Esophagus squamous epithelium (tissue), 5 donors: ENCODE data around the gene CCDC182. TPM values are rescaled to one million over a fixed set of nuclear protein-coding genes. Genes with fewer than 3 reads are reported as not detected.

Experiments
- DNase-seq: peaks from one replicate; lab custom pipeline; 2025; lab: John Stamatoyannopoulos, UW
- H3K27ac ChIP-seq, 4 donors: fragments of 200-600 bp; sonication (generic); one replicate each; pipeline ENCODE4 v1.5.1; 2016 to 2019; ENCODE audit warnings: mild to moderate bottlenecking in 1 of 4
- H3K27me3 ChIP-seq, 4 donors: fragments of 200-600 bp; sonication (generic); 1 replicate in 3 of 4; 2 replicates in 1 of 4; pipeline versions ENCODE4 v1.5.1 to v1.6.0; 2017 to 2021; ENCODE audit warnings: antibody characterized with exemption in 1 of 4
- H3K36me3 ChIP-seq, 3 donors: fragments of 200-600 bp; sonication (generic); one replicate each; pipeline ENCODE4 v1.5.1; 2016 to 2019
- H3K4me1 ChIP-seq, 3 donors: fragments of 200-600 bp; sonication (generic); one replicate each; pipeline ENCODE4 v1.5.1; 2017 to 2019
- H3K4me3 ChIP-seq, 4 donors: fragments of 200-600 bp; sonication (generic); 1 replicate in 3 of 4; 2 replicates in 1 of 4; pipeline ENCODE4 v1.5.1; 2016 to 2019; ENCODE audit warnings: mild to moderate bottlenecking in 2 of 4, moderate library complexity in 1 of 4
- H3K9me3 ChIP-seq, 3 donors: fragments of 200-600 bp; sonication (generic); one replicate each; pipeline ENCODE4 v1.5.1; 2016 to 2019
- POLR2A ChIP-seq, 4 donors: fragments of 450-650 bp; IDR thresholded peaks; one replicate each; pipeline ENCODE4 v1.6.1; 2017; ENCODE audit warnings: antibody characterized with exemption in 4 of 4, mild to moderate bottlenecking in 4 of 4, moderate library complexity in 3 of 4
- WGBS, 2 donors: methylation state at CpG; one replicate each; pipeline ENCODE4 v1.1.5; 2018; 5-methylcytosine and 5-hydroxymethylcytosine counted together
- intact Hi-C: fragments of 100-400 bp; cut with DNase I; formaldehyde crosslinking; loops from one replicate; pipeline ENCODE4 v1.15.0; 2022
- total RNA-seq, 4 donors: library from RNA; depleted of rRNA; stranded (reverse); fragments of >200 nt; gene quantifications; one replicate each; pipeline ENCODE4 v1.1.0, GENCODE V29; 2016
- TF ChIP-seq, protein P1 (sequence below), 6 experiments: fragments of 450-650 bp in 4 of 6; fragments of 200-600 bp in 2 of 6; sonication (generic) in 2 of 6; IDR thresholded peaks; one replicate each; pipeline ENCODE4 v1.5.1; 2016 to 2019; ENCODE audit warnings: antibody characterized with exemption in 6 of 6, mild to moderate bottlenecking in 4 of 6, moderate library complexity in 4 of 6
- donor health status: DM: yes; HTN: yes; CAD: no.

CCDC182 gene
- total RNA-seq, 4 donors from 2014 or later = not detected

- no peak for DNase-seq
- intact Hi-C loops = no loop called here
- Histone ChIP-seq H3K9me3 (no peaks in the 10 kb centered on the region), H3K4me1 (no peaks in the 10 kb centered on the region), H3K27me3 (peaks cover 0 to 13% (median 0%) of the 10 kb centered on the region in 4 donors), H3K4me3 (no peak overlapping the region), H3K27ac (no peak overlapping the region), H3K36me3 (no peaks in the 10 kb centered on the region)
- TF ChIP-seq POLR2A (IDR thresholded peaks at IDR 0.05) = no peak
- TF ChIP-seq, protein P1, sequence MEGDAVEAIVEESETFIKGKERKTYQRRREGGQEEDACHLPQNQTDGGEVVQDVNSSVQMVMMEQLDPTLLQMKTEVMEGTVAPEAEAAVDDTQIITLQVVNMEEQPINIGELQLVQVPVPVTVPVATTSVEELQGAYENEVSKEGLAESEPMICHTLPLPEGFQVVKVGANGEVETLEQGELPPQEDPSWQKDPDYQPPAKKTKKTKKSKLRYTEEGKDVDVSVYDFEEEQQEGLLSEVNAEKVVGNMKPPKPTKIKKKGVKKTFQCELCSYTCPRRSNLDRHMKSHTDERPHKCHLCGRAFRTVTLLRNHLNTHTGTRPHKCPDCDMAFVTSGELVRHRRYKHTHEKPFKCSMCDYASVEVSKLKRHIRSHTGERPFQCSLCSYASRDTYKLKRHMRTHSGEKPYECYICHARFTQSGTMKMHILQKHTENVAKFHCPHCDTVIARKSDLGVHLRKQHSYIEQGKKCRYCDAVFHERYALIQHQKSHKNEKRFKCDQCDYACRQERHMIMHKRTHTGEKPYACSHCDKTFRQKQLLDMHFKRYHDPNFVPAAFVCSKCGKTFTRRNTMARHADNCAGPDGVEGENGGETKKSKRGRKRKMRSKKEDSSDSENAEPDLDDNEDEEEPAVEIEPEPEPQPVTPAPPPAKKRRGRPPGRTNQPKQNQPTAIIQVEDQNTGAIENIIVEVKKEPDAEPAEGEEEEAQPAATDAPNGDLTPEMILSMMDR (IDR thresholded peaks at IDR 0.05) = no peak
- WGBS, 2 donors = 45 to 54% methylated on average over 3 of the region's 3 CpGs
Observed at GRCh38 chr17:57732062-57732461, 13.0 kb downstream of the CCDC182 start.

DNA sequence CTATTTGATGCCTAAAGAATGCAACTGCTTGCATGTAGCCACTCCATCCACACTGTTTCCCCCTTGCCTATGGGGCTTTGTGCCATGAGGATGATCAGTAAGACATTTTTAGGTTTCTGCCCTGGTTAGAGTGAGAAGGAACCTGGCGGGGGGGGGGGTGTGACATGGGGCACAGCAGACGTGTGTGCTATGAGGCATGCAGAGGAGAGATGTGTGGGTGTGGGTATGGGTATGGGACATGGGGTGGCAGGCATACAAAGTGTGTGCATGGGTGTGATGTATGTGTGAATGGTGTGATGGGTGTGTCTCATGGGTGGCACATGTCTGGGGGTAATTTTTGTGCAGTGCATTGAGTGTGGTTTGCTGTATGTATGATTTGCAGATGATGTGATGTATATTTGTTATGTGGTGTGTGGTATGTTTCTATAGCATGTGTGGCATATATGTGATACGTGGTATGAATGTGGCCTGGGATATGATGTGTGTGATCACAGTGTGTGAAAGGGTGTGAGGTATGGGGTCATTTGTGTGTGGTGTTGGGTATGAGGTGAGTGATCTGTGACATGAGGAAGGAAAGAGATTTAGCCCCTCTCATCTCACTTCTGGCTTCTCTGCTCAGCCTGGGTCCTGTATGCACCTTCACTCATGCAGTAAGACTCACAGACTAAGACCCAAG, 14.9 kb downstream of the CCDC182 start:
- TF ChIP-seq POLR2A (IDR thresholded peaks at IDR 0.05) = no peak
- TF ChIP-seq, protein P1 (IDR thresholded peaks at IDR 0.05) = no peak
- no peak overlapping the region for H3K27ac ChIP-seq
- no peak for DNase-seq
- no peaks in the 10 kb centered on the region for H3K9me3 ChIP-seq
- H3K4me3 ChIP-seq = no peak overlapping the region
- no peaks in the 10 kb centered on the region for H3K4me1 ChIP-seq
- 63 to 89% methylated on average over 3 of the region's 3 CpGs for WGBS, 2 donors
- intact Hi-C loops = no loop called here
- no peaks in the 10 kb centered on the region for H3K36me3 ChIP-seq
- peaks cover 0 to 18% (median 0%) of the 10 kb centered on the region in 4 donors for H3K27me3 ChIP-seq

DNA sequence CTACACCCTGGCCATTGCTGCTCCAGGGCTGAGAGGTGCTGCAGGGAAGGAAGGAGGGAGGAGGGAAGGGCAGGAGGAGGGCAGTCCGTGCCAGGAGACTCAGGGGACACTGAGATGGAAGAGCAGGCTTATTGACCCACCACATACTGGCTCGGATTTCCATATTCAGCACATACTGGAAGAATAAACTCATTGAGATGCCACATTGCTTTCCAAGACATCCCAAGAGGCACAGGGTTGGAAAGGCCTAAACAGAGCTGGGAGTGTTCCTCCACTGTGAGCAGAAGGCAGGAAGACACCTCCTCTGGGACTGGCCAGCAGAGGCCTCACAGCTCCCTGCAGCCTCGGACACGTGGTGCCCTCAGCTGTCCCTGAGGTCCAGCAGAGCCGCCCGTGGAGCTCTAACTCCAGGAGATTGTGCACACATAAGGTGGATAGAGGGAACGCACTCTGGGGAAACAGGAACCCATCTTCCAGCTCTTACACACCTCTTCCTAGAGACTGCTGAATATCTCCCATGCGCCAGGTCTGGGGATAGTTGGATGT, 17.4 kb downstream of the CCDC182 start:
- Histone ChIP-seq H3K4me3 (no peak overlapping the region), H3K27ac (no peak overlapping the region), H3K27me3 (peaks cover 0 to 28% (median 0%) of the 10 kb centered on the region in 4 donors), H3K4me1 (no peaks in the 10 kb centered on the region), H3K9me3 (no peaks in the 10 kb centered on the region), H3K36me3 (no peaks in the 10 kb centered on the region)
- 64 to 77% methylated on average over 5 to 7 of the region's 8 CpGs for WGBS, 2 donors
- DNase-seq = no peak
- intact Hi-C loops = no loop called here
- TF ChIP-seq POLR2A (IDR thresholded peaks at IDR 0.05) = no peak
- TF ChIP-seq, protein P1 (IDR thresholded peaks at IDR 0.05) = no peak

GRCh38 chr17:57726838-57727237, 18.3 kb downstream of the CCDC182 start:
- Histone ChIP-seq H3K36me3 (no peaks in the 10 kb centered on the region), H3K4me3 (no peak overlapping the region), H3K27ac (no peak overlapping the region), H3K4me1 (no peaks in the 10 kb centered on the region), H3K27me3 (peaks cover 0 to 31% (median 0%) of the 10 kb centered on the region in 4 donors), H3K9me3 (no peaks in the 10 kb centered on the region)
- 90% methylated on average over 5 of the region's 5 CpGs; no CpG with 5 or more reads in 1 of the 2 donors for WGBS, 2 donors
- TF ChIP-seq, protein P1 (IDR thresholded peaks at IDR 0.05) = no peak
- TF ChIP-seq POLR2A (IDR thresholded peaks at IDR 0.05) = no peak
- no peak for DNase-seq
- intact Hi-C loops = no loop called here

- intact Hi-C loops = no loop called here
- Histone ChIP-seq H3K4me3 (no peak overlapping the region), H3K9me3 (no peaks in the 10 kb centered on the region), H3K27me3 (peaks cover 0 to 31% (median 0%) of the 10 kb centered on the region in 4 donors), H3K36me3 (no peaks in the 10 kb centered on the region), H3K27ac (no peak overlapping the region), H3K4me1 (no peaks in the 10 kb centered on the region)
- no peak for TF ChIP-seq POLR2A (IDR thresholded peaks at IDR 0.05)
- TF ChIP-seq, protein P1 (IDR thresholded peaks at IDR 0.05) = no peak
- no peak for DNase-seq
- WGBS, 2 donors = 78 to 89% methylated on average over 9 of the region's 9 CpGs
Observed at GRCh38 chr17:57726213-57726790, 18.8 kb downstream of the CCDC182 start.
